Activated CD4-positive, alpha-beta T cell treated with anti-CD3 and anti-CD28 coated beads for 36 hours (primary cell): ENCODE results near the gene RMI2. TPM values are rescaled to one million over a fixed set of nuclear protein-coding genes. Genes with fewer than 3 reads are reported as not detected.

Experiments used
- ATAC-seq: fragments of 200-7000 bp; cut with Tn5 transposase; one replicate; pipeline ENCODE4 v1.10.0; 2021; ENCODE audit warnings: mild to moderate bottlenecking, moderate library complexity
- CTCF ChIA-PET: fragments of 350-600 bp; sonication (Branson Sonifier 250); formaldehyde crosslinking; loops from one replicate; lab custom pipeline; 2021; ENCODE audit warnings: antibody characterized with exemption; lab: Charles Lee
- POLR2A ChIA-PET: fragments of 350-600 bp; sonication (Branson Sonifier 250); formaldehyde crosslinking; loops from one replicate; lab custom pipeline; 2021; ENCODE audit warnings: antibody characterized with exemption, inconsistent platforms; lab: Charles Lee
- DNase-seq: peaks from one replicate; pipeline ENCODE4 v3.0.0-alpha.2; 2020
- H3K27ac Mint-ChIP-seq: one replicate; pipeline ENCODE4 v1.8.0; 2021; ENCODE audit warnings: mixed read lengths
- H3K27me3 Mint-ChIP-seq: one replicate; pipeline ENCODE4 v1.8.0; 2021; ENCODE audit warnings: mixed read lengths
- H3K36me3 Mint-ChIP-seq: one replicate; pipeline ENCODE4 v1.8.0; 2021; ENCODE audit warnings: low read depth, mixed read lengths
- H3K4me1 Mint-ChIP-seq: one replicate; pipeline ENCODE4 v1.8.0; 2021; ENCODE audit warnings: mixed read lengths
- H3K4me3 Mint-ChIP-seq: one replicate; pipeline ENCODE4 v1.8.0; 2021; ENCODE audit warnings: mild to moderate bottlenecking, moderate library complexity, mixed read lengths
- H3K9me3 Mint-ChIP-seq: one replicate; pipeline ENCODE4 v1.8.0; 2021; ENCODE audit warnings: low read depth, mixed read lengths
- intact Hi-C, 2 experiments: fragments of 100-400 bp; cut with DNase I in 1 of 2; cut with micrococcal nuclease in 1 of 2; formaldehyde crosslinking; loops; one replicate each; pipeline versions ENCODE4 v1.14.2 to v1.15.1; 2022 to 2024; cut with DNase I, micrococcal nuclease
- total RNA-seq, 2 experiments: library from RNA; stranded (reverse); gene quantifications; one replicate each; pipeline ENCODE4 v1.2.3, GENCODE V29; 2021

Gene RMI2
- total RNA-seq, 2 experiments from 2014 or later = 56.0 to 69.8 TPM

GRCh38 chr16:11310997-11311561 is 34.2 kb upstream of the RMI2 start:
- no peaks in the 10 kb centered on the region for H3K9me3 Mint-ChIP-seq
- ATAC-seq (no peak), DNase-seq (peak; percentile 42)
- CTCF ChIA-PET = interaction anchor here (0.6 to 1.1 kb wide), 3 partner anchors 10 to 112 kb away, joined by 3 to 4 read pairs (median 3); no protein-coding TSS in a partner anchor
- no peaks in the 10 kb centered on the region for H3K27me3 Mint-ChIP-seq
- intact Hi-C loops = loop anchor here (1.0 to 5.0 kb wide), 6 partner anchors 17 to 58 kb away; no protein-coding TSS in a partner anchor
- POLR2A ChIA-PET = interaction anchor here (1.0 kb wide), 2 partner anchors 9 to 56 kb away, joined by 3 to 4 read pairs; partner anchors contain the start of gene SOCS1
- no peak overlapping the region for H3K4me3 Mint-ChIP-seq
- H3K4me1 Mint-ChIP-seq = peaks cover 38% of the 10 kb centered on the region
- H3K36me3 Mint-ChIP-seq = no peaks in the 10 kb centered on the region
- peak overlapping the region; percentile 65 for H3K27ac Mint-ChIP-seq

GRCh38 chr16:11312718-11313492 is 32.4 kb upstream of the RMI2 start:
- H3K36me3 Mint-ChIP-seq = no peaks in the 10 kb centered on the region
- ATAC-seq (peak; percentile 24), DNase-seq (peak; percentile 47)
- intact Hi-C loops = loop anchor here in 1 of 2 experiments (2.0 to 5.0 kb wide), 3 partner anchors 14 to 51 kb away; no protein-coding TSS in a partner anchor
- no peaks in the 10 kb centered on the region for H3K27me3 Mint-ChIP-seq
- H3K4me1 Mint-ChIP-seq = peaks cover 38% of the 10 kb centered on the region
- H3K9me3 Mint-ChIP-seq = no peaks in the 10 kb centered on the region
- H3K4me3 Mint-ChIP-seq = no peak overlapping the region
- ChIA-PET POLR2A (interaction anchor here (0.6 kb wide), 1 partner anchor 14 kb away, joined by 3 read pairs; no protein-coding TSS in a partner anchor), CTCF (interaction anchor here (1.3 kb wide), 1 partner anchor 12 kb away, joined by 4 read pairs; no protein-coding TSS in a partner anchor)
- peak overlapping the region; percentile 43 for H3K27ac Mint-ChIP-seq

- DNase-seq (no peak), ATAC-seq (no peak)
- H3K4me3 Mint-ChIP-seq = no peak overlapping the region
- CTCF ChIA-PET = no interaction called here
- H3K27ac Mint-ChIP-seq = peak overlapping the region; percentile 48
- no peaks in the 10 kb centered on the region for H3K36me3 Mint-ChIP-seq
- no peaks in the 10 kb centered on the region for H3K9me3 Mint-ChIP-seq
- intact Hi-C loops = loop anchor here in 1 of 2 experiments (2.0 to 5.0 kb wide), 3 partner anchors 13 to 51 kb away; no protein-coding TSS in a partner anchor
- H3K27me3 Mint-ChIP-seq = no peaks in the 10 kb centered on the region
- POLR2A ChIA-PET = interaction anchor here (0.6 kb wide), 1 partner anchor 13 kb away, joined by 3 read pairs; no protein-coding TSS in a partner anchor
- H3K4me1 Mint-ChIP-seq = peaks cover 38% of the 10 kb centered on the region
These were observed 31.6 kb upstream of the RMI2 start for GRCh38 chr16:11313493-11314308.

- DNase-seq (no peak), ATAC-seq (no peak)
- H3K4me1 Mint-ChIP-seq = peaks cover 38% of the 10 kb centered on the region
- ChIA-PET POLR2A (no interaction called here), CTCF (no interaction called here)
- no peaks in the 10 kb centered on the region for H3K27me3 Mint-ChIP-seq
- no peaks in the 10 kb centered on the region for H3K9me3 Mint-ChIP-seq
- intact Hi-C loops = loop anchor here in 1 of 2 experiments (5.0 kb wide), 2 partner anchors 43 to 52 kb away; no protein-coding TSS in a partner anchor
- no peaks in the 10 kb centered on the region for H3K36me3 Mint-ChIP-seq
- H3K4me3 Mint-ChIP-seq = no peak overlapping the region
- no peak overlapping the region for H3K27ac Mint-ChIP-seq
These were observed 30.9 kb upstream of the RMI2 start for GRCh38 chr16:11314309-11314894.

- peaks cover 33% of the 10 kb centered on the region for H3K4me1 Mint-ChIP-seq
- ChIA-PET POLR2A (no interaction called here), CTCF (no interaction called here)
- H3K36me3 Mint-ChIP-seq = no peaks in the 10 kb centered on the region
- intact Hi-C loops = no loop called here
- no peaks in the 10 kb centered on the region for H3K27me3 Mint-ChIP-seq
- DNase-seq (no peak), ATAC-seq (no peak)
- no peak overlapping the region for H3K4me3 Mint-ChIP-seq
- H3K9me3 Mint-ChIP-seq = no peaks in the 10 kb centered on the region
- no peak overlapping the region for H3K27ac Mint-ChIP-seq
These were observed 29.7 kb upstream of the RMI2 start for GRCh38 chr16:11315510-11315909.

- H3K27me3 Mint-ChIP-seq = no peaks in the 10 kb centered on the region
- intact Hi-C loops = no loop called here
- H3K9me3 Mint-ChIP-seq = no peaks in the 10 kb centered on the region
- no peak overlapping the region for H3K27ac Mint-ChIP-seq
- ATAC-seq (no peak), DNase-seq (no peak)
- ChIA-PET POLR2A (no interaction called here), CTCF (interaction anchor here (0.7 kb wide), 1 partner anchor 226 kb away, joined by 3 read pairs; no protein-coding TSS in a partner anchor)
- H3K4me3 Mint-ChIP-seq = no peak overlapping the region
- H3K4me1 Mint-ChIP-seq = peaks cover 24% of the 10 kb centered on the region
- H3K36me3 Mint-ChIP-seq = no peaks in the 10 kb centered on the region
These were observed 28.8 kb upstream of the RMI2 start for GRCh38 chr16:11316331-11317015.

GRCh38 chr16:11318817-11319216 is 26.4 kb upstream of the RMI2 start:
- ATAC-seq (no peak), DNase-seq (no peak)
- ChIA-PET CTCF (interaction anchor here (0.9 kb wide), 1 partner anchor 22 kb away, joined by 3 read pairs; no protein-coding TSS in a partner anchor), POLR2A (no interaction called here)
- Mint-ChIP-seq H3K9me3 (no peaks in the 10 kb centered on the region), H3K36me3 (no peaks in the 10 kb centered on the region), H3K4me1 (peaks cover 2% of the 10 kb centered on the region), H3K27ac (no peak overlapping the region), H3K4me3 (no peak overlapping the region), H3K27me3 (no peaks in the 10 kb centered on the region)
- intact Hi-C loops = no loop called here

GRCh38 chr16:11319529-11320146 is 25.6 kb upstream of the RMI2 start:
- ChIA-PET CTCF (interaction anchor here (0.6 kb wide), 1 partner anchor 356 kb away, joined by 4 read pairs; no protein-coding TSS in a partner anchor), POLR2A (interaction anchor here (1.4 kb wide), 1 partner anchor 8 kb away, joined by 3 read pairs; no protein-coding TSS in a partner anchor)
- DNase-seq (peak; percentile 33), ATAC-seq (no peak)
- intact Hi-C loops = no loop called here
- Mint-ChIP-seq H3K9me3 (no peaks in the 10 kb centered on the region), H3K4me1 (peaks cover under 1% of the 10 kb centered on the region), H3K27me3 (no peaks in the 10 kb centered on the region), H3K27ac (no peak overlapping the region), H3K4me3 (no peak overlapping the region), H3K36me3 (no peaks in the 10 kb centered on the region)

GRCh38 chr16:11320170-11320569 is 25.1 kb upstream of the RMI2 start:
- H3K4me3 Mint-ChIP-seq = no peak overlapping the region
- no peaks in the 10 kb centered on the region for H3K36me3 Mint-ChIP-seq
- CTCF ChIA-PET = no interaction called here
- POLR2A ChIA-PET = interaction anchor here (1.4 kb wide), 1 partner anchor 8 kb away, joined by 3 read pairs; no protein-coding TSS in a partner anchor
- intact Hi-C loops = no loop called here
- H3K27ac Mint-ChIP-seq = no peak overlapping the region
- peaks cover 5% of the 10 kb centered on the region for H3K4me1 Mint-ChIP-seq
- H3K9me3 Mint-ChIP-seq = no peaks in the 10 kb centered on the region
- no peaks in the 10 kb centered on the region for H3K27me3 Mint-ChIP-seq
- DNase-seq (no peak), ATAC-seq (no peak)

- H3K4me1 Mint-ChIP-seq = peaks cover 17% of the 10 kb centered on the region
- ATAC-seq (no peak), DNase-seq (no peak)
- no peak overlapping the region for H3K27ac Mint-ChIP-seq
- ChIA-PET POLR2A (no interaction called here), CTCF (no interaction called here)
- intact Hi-C loops = no loop called here
- no peaks in the 10 kb centered on the region for H3K36me3 Mint-ChIP-seq
- H3K4me3 Mint-ChIP-seq = no peak overlapping the region
- H3K9me3 Mint-ChIP-seq = no peaks in the 10 kb centered on the region
- no peaks in the 10 kb centered on the region for H3K27me3 Mint-ChIP-seq
These were observed 23.6 kb upstream of the RMI2 start for GRCh38 chr16:11321662-11322061.
